Activated CD8-positive, alpha-beta memory T cell treated with anti-CD3 and anti-CD28 coated beads, Interleukin-2, amount 50 U/mL, for 24 hours (primary cell): ENCODE results near the gene SELE.
"Not testable (repeated sequence)": the region's sequence is repeated elsewhere in the genome, so short reads cannot be mapped to it uniquely, and the experiment has no call there.

ENCODE experiments used
- DNase-seq: peaks from one replicate; pipeline ENCODE4 v3.0.0-alpha.2; 2020; ENCODE audit errors: extremely low read depth

Gene SELE

GRCh38 chr1:169722779-169723178 is 11.1 kb downstream of the SELE start:
- DNase-seq, result no peak

- DNase-seq, result not testable (repeated sequence)
Measured at GRCh38 chr1:169715100-169715499, 18.8 kb downstream of the SELE start.

- not testable (repeated sequence) for DNase-seq
Measured at GRCh38 chr1:169713090-169713489, 20.8 kb downstream of the SELE start.

GRCh38 chr1:169712309-169712631 is 21.6 kb downstream of the SELE start:
- DNase-seq, result no peak

- DNase-seq, result no peak
Measured at GRCh38 chr1:169711469-169712308, 22.2 kb downstream of the SELE start, which contains the start of gene SELL. Gene SELL (minus strand): TSS chr1:169711620. CDS start chr1:169711498, 122 bp downstream.

- no peak for DNase-seq
Measured at GRCh38 chr1:169708647-169709046, 25.2 kb downstream of the SELE start.

GRCh38 chr1:169707912-169708604 is 25.8 kb downstream of the SELE start:
- DNase-seq, result no peak

GRCh38 chr1:169704797-169705196 is 29.1 kb downstream of the SELE start:
- DNase-seq, result no peak

- no peak for DNase-seq
Measured at GRCh38 chr1:169701261-169702005, 32.4 kb downstream of the SELE start.

GRCh38 chr1:169699707-169700106 is 34.2 kb downstream of the SELE start:
- DNase-seq, result no peak

- DNase-seq, result no peak
Measured at GRCh38 chr1:169698976-169699375, 34.9 kb downstream of the SELE start.

- no peak for DNase-seq
Measured at GRCh38 chr1:169697755-169698154, 36.1 kb downstream of the SELE start.

- DNase-seq, result no peak
Measured at GRCh38 chr1:169696273-169697100, 37.4 kb downstream of the SELE start.

GRCh38 chr1:169694304-169695075 is 39.4 kb downstream of the SELE start:
- no peak for DNase-seq

- DNase-seq, result no peak
Measured at GRCh38 chr1:169692756-169693460, 41.0 kb downstream of the SELE start.

- no peak for DNase-seq
Measured at GRCh38 chr1:169690489-169690888, 43.4 kb downstream of the SELE start.

GRCh38 chr1:169689395-169689794 is 44.5 kb downstream of the SELE start:
- DNase-seq, result no peak

GRCh38 chr1:169688377-169688776 is 45.5 kb downstream of the SELE start:
- not testable (repeated sequence) for DNase-seq

- DNase-seq, result no peak
Measured at GRCh38 chr1:169683661-169684060, 50.2 kb downstream of the SELE start.

- not testable (repeated sequence) for DNase-seq
Measured at GRCh38 chr1:169683168-169683567, 50.7 kb downstream of the SELE start.
